GM12878 (cell line): ENCODE data around the gene CHCHD2.

ENCODE experiments used
- CREB1 ChIP-seq: IDR thresholded peaks from 2 replicates; pipeline ENCODE4 v1.6.1; 2012; ENCODE audit warnings: low read depth, mild to moderate bottlenecking, inconsistent platforms
- KDM1A ChIP-seq: fragments of 200-600 bp; sonication (generic); IDR thresholded peaks from 2 replicates; pipeline ENCODE4 v1.6.1; 2016; ENCODE audit warnings: borderline replicate concordance
- NR2C2 ChIP-seq: IDR thresholded peaks from 2 replicates; pipeline ENCODE4 v1.6.1; 2011; ENCODE audit warnings: borderline replicate concordance, low read depth; ENCODE audit not compliant: control insufficient read depth, insufficient read length
- POLR2AphosphoS5 ChIP-seq: IDR thresholded peaks from 2 replicates; pipeline ENCODE4 v1.6.1; 2011; ENCODE audit warnings: mild to moderate bottlenecking, low read length, inconsistent platforms
- RFX5 ChIP-seq: IDR thresholded peaks from 2 replicates; pipeline ENCODE4 v1.6.1; 2011; ENCODE audit warnings: low read depth, low read length, improper control_type of control experiment
- SMC3 ChIP-seq: IDR thresholded peaks from 2 replicates; pipeline ENCODE4 v1.6.1; 2011; ENCODE audit warnings: low read length, improper control_type of control experiment, borderline replicate concordance
- YY1 ChIP-seq: IDR thresholded peaks from 2 replicates; pipeline ENCODE4 v1.6.1; 2011; ENCODE audit warnings: low read depth, mild to moderate bottlenecking, low read length
- TF ChIP-seq, protein P1 (sequence below): IDR thresholded peaks from 2 replicates; pipeline ENCODE4 v1.6.1; 2011; ENCODE audit warnings: low read depth, low read length, improper control_type of control experiment, borderline replicate concordance
- TF ChIP-seq, protein P2 (sequence below): IDR thresholded peaks from 2 replicates; pipeline ENCODE4 v1.6.1; 2012; ENCODE audit warnings: low read depth, low read length, improper control_type of control experiment
- TF ChIP-seq, protein P3 (sequence below), 3 experiments: IDR thresholded peaks in 2 of 3; conservative IDR thresholded peaks in 1 of 3; 2 replicates each; pipeline ENCODE4 v1.5.1; 2011; ENCODE audit warnings: low read depth in 3 of 3, low read length in 3 of 3, mild to moderate bottlenecking in 3 of 3, control low read depth in 2 of 3, moderate library complexity in 2 of 3, inconsistent platforms in 1 of 3, mixed read lengths in 1 of 3; ENCODE audit not compliant: control insufficient read depth in 2 of 3, insufficient read depth in 1 of 3; ENCODE audit errors: extremely low read depth in 1 of 3

DNA sequence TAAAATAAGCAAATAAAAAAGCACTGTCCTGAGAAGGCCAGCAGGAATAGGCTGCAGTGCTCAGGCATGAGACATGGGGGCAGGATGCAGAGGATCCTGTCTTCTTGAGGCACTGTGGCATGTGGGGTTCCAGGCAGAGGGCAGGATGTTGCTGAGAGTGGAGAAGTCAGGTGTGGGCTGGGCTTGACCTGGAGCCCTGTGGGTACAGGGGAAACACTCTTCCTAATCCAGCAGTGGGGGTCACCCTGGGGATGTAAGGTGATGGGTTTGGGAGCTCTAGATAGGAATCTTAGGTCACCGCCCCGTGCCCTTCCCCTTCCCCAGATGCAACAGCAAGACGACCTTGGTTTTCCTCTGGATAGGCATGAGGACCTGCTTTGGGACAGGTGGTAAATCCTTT lies 28.6 kb downstream of the CHCHD2 start:
- TF ChIP-seq POLR2AphosphoS5 (no peak), NR2C2 (no peak), SMC3 (no peak), YY1 (no peak), CREB1 (no peak), KDM1A (no peak), RFX5 (no peak)
- TF ChIP-seq, protein P1, sequence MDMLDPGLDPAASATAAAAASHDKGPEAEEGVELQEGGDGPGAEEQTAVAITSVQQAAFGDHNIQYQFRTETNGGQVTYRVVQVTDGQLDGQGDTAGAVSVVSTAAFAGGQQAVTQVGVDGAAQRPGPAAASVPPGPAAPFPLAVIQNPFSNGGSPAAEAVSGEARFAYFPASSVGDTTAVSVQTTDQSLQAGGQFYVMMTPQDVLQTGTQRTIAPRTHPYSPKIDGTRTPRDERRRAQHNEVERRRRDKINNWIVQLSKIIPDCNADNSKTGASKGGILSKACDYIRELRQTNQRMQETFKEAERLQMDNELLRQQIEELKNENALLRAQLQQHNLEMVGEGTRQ, result no peak
- TF ChIP-seq, protein P2, sequence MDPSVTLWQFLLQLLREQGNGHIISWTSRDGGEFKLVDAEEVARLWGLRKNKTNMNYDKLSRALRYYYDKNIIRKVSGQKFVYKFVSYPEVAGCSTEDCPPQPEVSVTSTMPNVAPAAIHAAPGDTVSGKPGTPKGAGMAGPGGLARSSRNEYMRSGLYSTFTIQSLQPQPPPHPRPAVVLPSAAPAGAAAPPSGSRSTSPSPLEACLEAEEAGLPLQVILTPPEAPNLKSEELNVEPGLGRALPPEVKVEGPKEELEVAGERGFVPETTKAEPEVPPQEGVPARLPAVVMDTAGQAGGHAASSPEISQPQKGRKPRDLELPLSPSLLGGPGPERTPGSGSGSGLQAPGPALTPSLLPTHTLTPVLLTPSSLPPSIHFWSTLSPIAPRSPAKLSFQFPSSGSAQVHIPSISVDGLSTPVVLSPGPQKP, result no peak
- TF ChIP-seq, protein P3, sequence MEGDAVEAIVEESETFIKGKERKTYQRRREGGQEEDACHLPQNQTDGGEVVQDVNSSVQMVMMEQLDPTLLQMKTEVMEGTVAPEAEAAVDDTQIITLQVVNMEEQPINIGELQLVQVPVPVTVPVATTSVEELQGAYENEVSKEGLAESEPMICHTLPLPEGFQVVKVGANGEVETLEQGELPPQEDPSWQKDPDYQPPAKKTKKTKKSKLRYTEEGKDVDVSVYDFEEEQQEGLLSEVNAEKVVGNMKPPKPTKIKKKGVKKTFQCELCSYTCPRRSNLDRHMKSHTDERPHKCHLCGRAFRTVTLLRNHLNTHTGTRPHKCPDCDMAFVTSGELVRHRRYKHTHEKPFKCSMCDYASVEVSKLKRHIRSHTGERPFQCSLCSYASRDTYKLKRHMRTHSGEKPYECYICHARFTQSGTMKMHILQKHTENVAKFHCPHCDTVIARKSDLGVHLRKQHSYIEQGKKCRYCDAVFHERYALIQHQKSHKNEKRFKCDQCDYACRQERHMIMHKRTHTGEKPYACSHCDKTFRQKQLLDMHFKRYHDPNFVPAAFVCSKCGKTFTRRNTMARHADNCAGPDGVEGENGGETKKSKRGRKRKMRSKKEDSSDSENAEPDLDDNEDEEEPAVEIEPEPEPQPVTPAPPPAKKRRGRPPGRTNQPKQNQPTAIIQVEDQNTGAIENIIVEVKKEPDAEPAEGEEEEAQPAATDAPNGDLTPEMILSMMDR (IDR thresholded peaks at IDR 0.05 in 2 of 3, conservative IDR thresholded peaks at IDR 0.05 in 1 of 3; ENCODE audit: control insufficient read depth in 2 of 3, extremely low read depth in 1 of 3, insufficient read depth in 1 of 3, low read depth in 3 of 3, low read length in 3 of 3), result no peak
